Hepatocyte (in vitro differentiated cells): Measurements from ENCODE around the gene ADIPOR1.
A peak's percentile ranks its signal among the peaks of the same experiment; 100 is the strongest.

Experiments
- CTCF ChIP-seq: fragments of 200-600 bp; sonication (generic); IDR thresholded peaks from 2 replicates; pipeline ENCODE4 v1.5.1; 2016; ENCODE audit warnings: antibody characterized with exemption, mild to moderate bottlenecking; ENCODE audit not compliant: poor library complexity
- EZH2 ChIP-seq: fragments of 200-600 bp; sonication (generic); IDR thresholded peaks from 2 replicates; pipeline ENCODE4 v1.6.1; 2016; ENCODE audit warnings: antibody characterized with exemption, mild to moderate bottlenecking, borderline replicate concordance

DNA sequence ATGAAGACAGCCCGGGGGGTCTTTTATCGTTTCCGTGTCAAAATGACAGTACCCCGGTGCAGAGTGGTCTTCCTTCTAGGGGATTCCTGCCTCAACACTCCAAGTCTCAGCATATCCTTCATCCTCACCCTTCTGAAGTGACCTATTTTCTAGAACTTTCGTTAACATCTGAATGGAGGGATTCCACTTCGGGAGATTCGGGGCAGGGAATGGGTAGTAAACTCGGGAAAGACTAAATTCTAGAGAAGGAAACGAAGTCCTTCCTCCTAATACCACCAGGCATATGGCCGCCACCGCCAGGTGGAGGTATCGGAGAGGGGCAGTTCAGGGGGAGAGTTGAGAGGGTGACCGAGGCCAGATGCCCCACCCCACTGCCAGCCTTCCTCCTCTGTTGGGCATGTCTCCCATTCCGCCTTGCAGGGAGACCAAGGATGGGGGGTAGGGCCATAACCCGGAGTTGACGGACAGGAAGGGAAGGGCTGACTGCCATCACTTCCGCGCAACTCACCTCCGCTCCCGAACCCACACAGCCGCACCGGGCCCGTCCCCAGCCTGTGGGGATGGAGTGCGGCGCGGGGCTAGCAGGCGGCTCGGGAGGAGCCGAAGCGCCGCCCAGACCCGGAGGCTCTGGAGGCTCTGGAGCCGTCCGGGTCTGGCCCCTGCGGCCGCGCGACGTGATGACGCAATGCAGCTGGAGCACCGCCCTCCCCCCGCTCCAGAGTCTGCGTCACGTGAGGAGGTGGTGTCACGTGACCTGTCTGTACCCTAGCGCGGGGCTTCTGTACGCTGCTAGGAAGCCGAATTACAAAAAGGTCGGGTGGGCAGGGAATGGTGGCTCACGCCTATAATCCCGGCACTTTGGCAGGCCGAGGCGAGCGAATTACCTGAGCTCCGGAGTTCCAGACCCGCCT is 31.3 kb downstream of the ADIPOR1 start, which contains the start of gene KLHL12:
- peak; percentile 65 for TF ChIP-seq CTCF
- TF ChIP-seq EZH2: no peak
